Activated T-helper 17 cell treated with anti-CD3 and anti-CD28 coated beads, Interleukin-2, amount 50 U/mL, for 72 hours (primary cell): ENCODE measurements around the gene G6PC1. TPM values are rescaled to one million over a fixed set of nuclear protein-coding genes. Genes with fewer than 3 reads are reported as not detected.
"Not testable (repeated sequence)": the region's sequence is repeated elsewhere in the genome, so short reads cannot be mapped to it uniquely, and the experiment has no call there.

Experiments used
- ATAC-seq: fragments of 150-1000 bp; cut with Tn5 transposase; replicated peaks from 2 replicates; pipeline ENCODE4 v1.10.0; 2021; ENCODE audit warnings: mild to moderate bottlenecking, moderate library complexity
- H3K27ac Mint-ChIP-seq: one replicate; pipeline ENCODE4 v1.8.0; 2022; ENCODE audit warnings: mixed read lengths
- H3K27me3 Mint-ChIP-seq: one replicate; pipeline ENCODE4 v1.8.0; 2022; ENCODE audit warnings: mixed read lengths
- H3K36me3 Mint-ChIP-seq: one replicate; pipeline ENCODE4 v1.8.0; 2022; ENCODE audit warnings: low read depth, mild to moderate bottlenecking, mixed read lengths
- H3K4me1 Mint-ChIP-seq: one replicate; pipeline ENCODE4 v1.8.0; 2022; ENCODE audit warnings: mixed read lengths
- H3K4me3 Mint-ChIP-seq: one replicate; pipeline ENCODE4 v1.8.0; 2022; ENCODE audit warnings: mild to moderate bottlenecking, mixed read lengths
- H3K9me3 Mint-ChIP-seq: one replicate; pipeline ENCODE4 v1.8.0; 2022; ENCODE audit warnings: mixed read lengths
- total RNA-seq, 2 donors: library from RNA; stranded (reverse); gene quantifications; one replicate each; pipeline ENCODE4 v1.2.3, GENCODE V29; 2022

The G6PC1 gene
- total RNA-seq: not detected

- Mint-ChIP-seq H3K27ac (no peak within 1 kb of the TSS), H3K4me1 (no peaks in the 10 kb centered on the region)
- ATAC-seq: no peak
Measured at GRCh38 chr17:42900460-42901331, at the start of gene G6PC1. G6PC1 (plus strand) TSS chr17:42900799; CDS start chr17:42900877, 78 bp downstream.

GRCh38 chr17:42850954-42851353 lies 49.6 kb upstream of the G6PC1 start, which contains the start of gene AOC3:
AOC3 (plus strand) TSS chr17:42851199; CDS start chr17:42851344, 145 bp downstream.
- Mint-ChIP-seq H3K27ac (peak within 1 kb of the TSS; percentile 25), H3K36me3 (peaks cover 5% of the 10 kb centered on the region), H3K4me3 (no peak within 1 kb of the TSS), H3K9me3 (no peaks in the 10 kb centered on the region), H3K4me1 (peaks cover 8% of the 10 kb centered on the region), H3K27me3 (peaks cover 17% of the 10 kb centered on the region)
- ATAC-seq: no peak

More at GRCh38 chr17:42900460-42901331, at the start of gene G6PC1:
- H3K9me3 Mint-ChIP-seq: no peaks in the 10 kb centered on the region
- peaks cover 19% of the 10 kb centered on the region for H3K27me3 Mint-ChIP-seq
- no peaks in the 10 kb centered on the region for H3K36me3 Mint-ChIP-seq
- H3K4me3 Mint-ChIP-seq: no peak within 1 kb of the TSS

- H3K27ac Mint-ChIP-seq, H3K4me1 Mint-ChIP-seq, ATAC-seq, H3K36me3 Mint-ChIP-seq, H3K9me3 Mint-ChIP-seq, H3K4me3 Mint-ChIP-seq: not testable (repeated sequence)
- H3K27me3 Mint-ChIP-seq: peaks cover 17% of the 10 kb centered on the region
Measured at GRCh38 chr17:42851371-42852240, 49.0 kb upstream of the G6PC1 start.

GRCh38 chr17:42852351-42852750 lies 48.2 kb upstream of the G6PC1 start:
- H3K27me3 Mint-ChIP-seq: peaks cover 17% of the 10 kb centered on the region
- H3K27ac Mint-ChIP-seq: no peak overlapping the region
- no peaks in the 10 kb centered on the region for H3K36me3 Mint-ChIP-seq
- no peaks in the 10 kb centered on the region for H3K9me3 Mint-ChIP-seq
- ATAC-seq: no peak
- H3K4me1 Mint-ChIP-seq: no peaks in the 10 kb centered on the region
- H3K4me3 Mint-ChIP-seq: no peak overlapping the region

GRCh38 chr17:42853004-42853403 lies 47.6 kb upstream of the G6PC1 start:
- Mint-ChIP-seq H3K27me3 (peaks cover 17% of the 10 kb centered on the region), H3K36me3 (no peaks in the 10 kb centered on the region), H3K4me1 (no peaks in the 10 kb centered on the region), H3K27ac (no peak overlapping the region), H3K4me3 (no peak overlapping the region), H3K9me3 (no peaks in the 10 kb centered on the region)
- no peak for ATAC-seq

DNA sequence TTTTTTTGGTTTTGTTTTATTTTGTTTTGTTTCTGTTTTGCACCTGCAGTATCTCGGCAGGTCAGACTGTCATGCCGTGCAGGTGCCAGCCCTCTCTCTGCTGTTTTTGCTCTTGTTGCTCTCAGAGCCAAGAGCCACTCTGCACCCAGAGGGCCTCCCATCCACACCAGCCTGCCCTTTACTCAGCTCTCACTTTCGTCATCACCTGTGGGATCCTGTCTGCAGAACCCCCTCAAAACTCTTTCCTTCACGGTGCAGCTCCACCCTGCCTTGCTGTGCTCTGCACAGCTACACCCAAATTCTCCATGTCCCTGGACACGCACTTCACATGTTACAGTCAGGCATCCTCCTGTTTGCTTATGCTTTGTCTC lies 47.0 kb upstream of the G6PC1 start:
- Mint-ChIP-seq H3K36me3 (no peaks in the 10 kb centered on the region), H3K27ac (no peak overlapping the region)

GRCh38 chr17:42853968-42854790 lies 46.4 kb upstream of the G6PC1 start:
- Mint-ChIP-seq H3K27me3 (peaks cover 17% of the 10 kb centered on the region), H3K4me1 (no peaks in the 10 kb centered on the region), H3K4me3 (no peak overlapping the region), H3K9me3 (no peaks in the 10 kb centered on the region), H3K27ac (no peak overlapping the region), H3K36me3 (no peaks in the 10 kb centered on the region)
- ATAC-seq: no peak

More for the DNA sequence above, 47.0 kb upstream of the G6PC1 start:
- Mint-ChIP-seq H3K27me3 (peaks cover 17% of the 10 kb centered on the region), H3K4me1 (no peaks in the 10 kb centered on the region), H3K9me3 (no peaks in the 10 kb centered on the region), H3K4me3 (no peak overlapping the region)
- ATAC-seq: no peak

DNA sequence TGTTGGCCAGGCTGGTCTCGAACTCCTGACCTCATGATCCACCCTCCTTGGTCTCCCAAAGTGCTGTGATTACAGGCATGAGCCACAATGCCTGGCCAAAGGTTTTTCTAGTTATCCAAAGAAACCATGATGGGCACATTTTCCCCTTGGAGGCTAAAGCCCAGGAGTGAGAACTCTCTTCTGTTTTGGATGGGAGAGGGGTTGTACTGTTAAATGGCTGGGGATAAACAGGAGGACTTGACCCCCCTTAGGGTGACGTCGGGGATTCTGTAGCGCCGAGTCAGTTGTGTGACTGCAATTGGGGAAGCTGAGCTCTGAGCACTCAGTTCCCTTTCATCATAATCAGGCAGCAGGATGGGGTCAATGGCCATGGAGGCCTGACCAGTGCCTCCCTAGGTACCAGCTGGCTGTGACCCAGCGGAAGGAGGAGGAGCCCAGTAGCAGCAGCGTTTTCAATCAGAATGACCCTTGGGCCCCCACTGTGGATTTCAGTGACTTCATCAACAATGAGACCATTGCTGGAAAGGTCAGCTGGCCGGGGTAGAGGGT lies 45.5 kb upstream of the G6PC1 start:
- Mint-ChIP-seq H3K4me1 (no peaks in the 10 kb centered on the region), H3K27ac (no peak overlapping the region), H3K4me3 (no peak overlapping the region), H3K36me3 (no peaks in the 10 kb centered on the region), H3K27me3 (peaks cover 15% of the 10 kb centered on the region), H3K9me3 (no peaks in the 10 kb centered on the region)
- ATAC-seq: no peak

- H3K36me3 Mint-ChIP-seq, H3K4me3 Mint-ChIP-seq, H3K9me3 Mint-ChIP-seq, H3K27ac Mint-ChIP-seq, ATAC-seq, H3K4me1 Mint-ChIP-seq: not testable (repeated sequence)
- H3K27me3 Mint-ChIP-seq: peaks cover 14% of the 10 kb centered on the region
Measured at GRCh38 chr17:42856093-42856492, 44.5 kb upstream of the G6PC1 start.

DNA sequence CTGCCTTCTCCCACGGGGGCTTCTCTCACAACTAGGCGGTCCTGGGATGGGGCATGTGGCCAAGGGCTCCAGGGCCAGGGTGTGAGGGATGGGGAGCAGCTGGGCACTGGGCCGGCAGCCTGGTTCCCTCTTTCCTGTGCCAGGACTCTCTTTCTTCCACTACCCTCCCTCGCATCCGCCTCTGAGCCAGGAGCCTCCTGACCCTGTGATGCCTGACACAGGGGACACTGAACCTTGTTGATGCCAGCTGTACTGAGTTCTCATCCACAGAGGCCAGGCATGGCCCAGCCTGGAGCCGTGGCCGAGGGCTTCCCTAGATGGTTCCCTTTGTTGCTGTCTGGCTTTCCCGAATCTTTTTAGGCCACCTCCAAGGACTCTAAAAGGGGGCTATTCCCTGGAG lies 44.1 kb upstream of the G6PC1 start:
- not testable (repeated sequence) for H3K27ac Mint-ChIP-seq, H3K4me1 Mint-ChIP-seq, H3K9me3 Mint-ChIP-seq, ATAC-seq, H3K4me3 Mint-ChIP-seq, H3K36me3 Mint-ChIP-seq
- peaks cover 14% of the 10 kb centered on the region for H3K27me3 Mint-ChIP-seq

- no peak for ATAC-seq
- H3K27ac Mint-ChIP-seq: no peak overlapping the region
- H3K36me3 Mint-ChIP-seq: no peaks in the 10 kb centered on the region
- no peaks in the 10 kb centered on the region for H3K4me1 Mint-ChIP-seq
- H3K27me3 Mint-ChIP-seq: peaks cover 14% of the 10 kb centered on the region
- H3K4me3 Mint-ChIP-seq: no peak overlapping the region
- no peaks in the 10 kb centered on the region for H3K9me3 Mint-ChIP-seq
Measured at GRCh38 chr17:42857389-42857788, 43.2 kb upstream of the G6PC1 start.

- Mint-ChIP-seq H3K27ac (no peak overlapping the region), H3K4me3 (no peak overlapping the region), H3K4me1 (no peaks in the 10 kb centered on the region), H3K36me3 (no peaks in the 10 kb centered on the region), H3K9me3 (no peaks in the 10 kb centered on the region), H3K27me3 (peaks cover 16% of the 10 kb centered on the region)
- ATAC-seq: no peak
Measured at GRCh38 chr17:42865638-42866094, 34.9 kb upstream of the G6PC1 start.

DNA sequence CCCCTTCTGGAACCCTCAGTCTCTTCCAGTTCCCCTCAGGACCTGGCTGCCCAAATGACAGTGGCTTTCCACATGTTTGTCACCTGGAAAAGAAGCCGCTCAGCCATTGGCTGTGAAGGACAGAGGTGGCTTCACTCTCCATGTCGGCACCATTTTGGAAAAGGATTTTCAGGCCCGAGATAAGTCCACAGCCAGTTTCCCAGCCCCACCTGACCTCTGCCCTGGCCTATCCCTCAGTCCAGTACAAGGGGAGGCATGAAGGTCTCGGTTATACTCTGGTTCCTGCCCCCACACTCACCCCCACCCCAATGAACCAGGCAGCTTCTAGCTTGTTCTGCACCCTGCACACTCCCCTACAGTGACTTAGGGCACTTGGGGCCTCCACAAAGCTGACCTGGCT lies 34.4 kb upstream of the G6PC1 start:
- no peaks in the 10 kb centered on the region for H3K36me3 Mint-ChIP-seq
- peaks cover 16% of the 10 kb centered on the region for H3K27me3 Mint-ChIP-seq
- H3K4me3 Mint-ChIP-seq: no peak overlapping the region
- H3K9me3 Mint-ChIP-seq: no peaks in the 10 kb centered on the region
- no peak overlapping the region for H3K27ac Mint-ChIP-seq
- no peak for ATAC-seq
- H3K4me1 Mint-ChIP-seq: no peaks in the 10 kb centered on the region
